Measurements from ENCODE around the gene TEFM. TPM values are rescaled to one million over a fixed set of nuclear protein-coding genes. Genes with fewer than 3 reads are reported as not detected.

TEFM gene
- total and polyA plus RNA-seq, 2 of the 8 experiments (the other 6 are each of a cell fraction or from before 2014, with no cell fraction given), result 6.1 to 10.9 TPM

DNA sequence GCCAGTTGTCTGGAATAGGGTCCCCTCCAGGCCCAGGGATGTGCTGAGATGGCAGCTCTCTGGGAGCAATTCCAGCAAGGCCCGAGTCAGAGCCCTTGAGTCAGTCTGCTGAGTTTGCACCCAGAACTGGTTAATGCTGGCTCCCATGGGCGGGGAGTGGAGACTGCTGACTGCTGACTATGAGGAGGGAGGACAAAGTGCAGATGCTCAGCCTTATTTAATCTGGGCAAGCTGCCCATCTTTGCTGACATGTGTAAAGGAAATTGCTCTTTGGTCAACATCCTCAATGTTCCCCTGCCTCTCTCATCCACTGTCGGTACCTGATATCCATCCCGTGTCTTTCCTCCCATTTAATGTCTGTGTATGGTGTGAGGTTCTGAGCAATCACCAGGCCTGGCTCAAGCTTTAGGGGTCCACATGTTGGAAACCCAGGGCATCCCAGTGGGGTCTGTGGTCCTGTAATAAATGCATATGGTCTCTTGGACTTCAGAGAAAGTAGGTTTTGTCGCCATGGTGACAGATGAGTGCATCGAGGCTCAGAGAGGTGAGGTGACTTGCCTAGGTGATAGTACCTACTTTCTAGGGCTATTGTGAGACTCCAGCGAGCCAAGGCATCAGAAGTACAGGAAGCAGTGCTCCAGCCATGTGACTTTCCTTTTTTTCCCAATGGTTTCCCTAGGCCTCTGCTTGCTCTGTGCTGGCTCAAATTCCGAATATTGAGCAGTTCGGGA lies 44.8 kb upstream of the TEFM start:
- DNase-seq (ENCODE audit: low read depth in 1 of 2, low spot score in 2 of 2) (no peak), FAIRE-seq (no peak)
- no peak overlapping the region for H3K18ac ChIP-seq (ENCODE audit: extremely low read depth, low read length)
- H3K4me3 ChIP-seq (ENCODE audit: extremely low read depth in 1 of 4, insufficient read depth in 2 of 4, low read depth in 3 of 4, low read length in 4 of 4), result no peak overlapping the region
- H3K9me3 ChIP-seq (ENCODE audit: insufficient read depth in 2 of 2, low read depth in 1 of 2, low read length in 1 of 2), result no peaks in the 10 kb centered on the region
- H3K27ac ChIP-seq (ENCODE audit: low read depth, low read length), result no peak overlapping the region
- no peaks in the 10 kb centered on the region for H4K20me1 ChIP-seq (replicated peaks in 1 of 2; ENCODE audit: control insufficient read depth in 1 of 2, insufficient read depth in 2 of 2, low read length in 2 of 2)
- no peak overlapping the region for H3K4me2 ChIP-seq (ENCODE audit: insufficient read depth in 1 of 2, low read depth in 2 of 2, low read length in 2 of 2)
- ChIA-PET CTCF (ENCODE audit: partially characterized antibody) (interaction anchor here (0.6 kb wide), 1 partner anchor 11 kb away, joined by 4 read pairs; no protein-coding TSS in a partner anchor), POLR2A (ENCODE audit: partially characterized antibody) (no interaction called here)
- no peak overlapping the region for H3K23ac ChIP-seq (ENCODE audit: insufficient read length)
- H3K79me2 ChIP-seq (ENCODE audit: control insufficient read depth in 1 of 2, insufficient read depth in 2 of 2, low read length in 2 of 2), result no peaks in the 10 kb centered on the region
- 91% methylated on average over 9 of the region's 9 CpGs; no CpG with 5 or more reads in 1 of the 2 experiments for WGBS, 2 experiments (ENCODE audit: extremely low coverage in 1 of 2, insufficient coverage in 1 of 2, insufficient read length in 1 of 2, insufficient replicate concordance in 2 of 2, low coverage in 1 of 2, low lambda C conversion rate in 2 of 2, missing lambda C conversion rate in 1 of 2)
- no peak overlapping the region for H4K91ac ChIP-seq (replicated peaks; ENCODE audit: insufficient read length, low read length)
- H3K79me1 ChIP-seq (ENCODE audit: low read depth, low read length), result no peaks in the 10 kb centered on the region
- H3K27me3 ChIP-seq (replicated peaks in 1 of 4; ENCODE audit: control insufficient read depth in 3 of 4, extremely low read depth in 1 of 4, insufficient read depth in 3 of 4, low read length in 3 of 4), result no peaks in the 10 kb centered on the region
- H4K5ac ChIP-seq (ENCODE audit: insufficient read length, low read depth, low read length), result no peak overlapping the region
- no peak overlapping the region for H2BK12ac ChIP-seq (ENCODE audit: low read depth, low read length)
- no peak overlapping the region for H3K14ac ChIP-seq (ENCODE audit: insufficient read length)
- H3K4ac ChIP-seq (replicated peaks; ENCODE audit: insufficient read length, low read depth, low read length), result no peak overlapping the region
- H2BK120ac ChIP-seq (replicated peaks; ENCODE audit: low read depth, low read length), result no peak overlapping the region
- no peak overlapping the region for H3K56ac ChIP-seq (replicated peaks; ENCODE audit: insufficient read length, low read depth, low read length)
- H3K36me3 ChIP-seq (ENCODE audit: control insufficient read depth in 2 of 4, insufficient read depth in 4 of 4, low read length in 3 of 4), result no peaks in the 10 kb centered on the region
- H2AK5ac ChIP-seq (ENCODE audit: low read depth, low read length), result no peak overlapping the region
- H2BK15ac ChIP-seq (ENCODE audit: low read length), result no peak overlapping the region
- H2BK20ac ChIP-seq (ENCODE audit: low read length), result no peak overlapping the region
- H2BK5ac ChIP-seq (ENCODE audit: low read depth, low read length), result no peak overlapping the region
- no peak overlapping the region for H3K9ac ChIP-seq (replicated peaks in 1 of 4; ENCODE audit: extremely low read depth in 1 of 4, low read depth in 3 of 4, low read length in 3 of 4)
- H3K4me1 ChIP-seq (replicated peaks in 1 of 4; ENCODE audit: control insufficient read depth in 3 of 4, insufficient read depth in 4 of 4, low read length in 3 of 4), result no peaks in the 10 kb centered on the region
- H3K23me2 ChIP-seq (ENCODE audit: low read depth, low read length), result no peaks in the 10 kb centered on the region
- H4K8ac ChIP-seq (ENCODE audit: extremely low read depth, insufficient read depth, low read length), result no peak overlapping the region
- no peak overlapping the region for H2AFZ ChIP-seq (ENCODE audit: low read length)
- TF ChIP-seq NANOG (IDR thresholded peaks at IDR 0.05; ENCODE audit: insufficient read depth, low read depth, low read length, poor library complexity, severe bottlenecking), result no peak
- no peak for TF ChIP-seq RAD21 (IDR thresholded peaks at IDR 0.05 in 1 of 2, conservative IDR thresholded peaks at IDR 0.05 in 1 of 2; ENCODE audit: low read depth in 2 of 2, low read length in 2 of 2)
- no peak for TF ChIP-seq GABPA (IDR thresholded peaks at IDR 0.05; ENCODE audit: borderline replicate concordance, insufficient read depth, low read length)
- TF ChIP-seq TBP (IDR thresholded peaks at IDR 0.05; ENCODE audit: low read depth, low read length), result no peak
- no peak for TF ChIP-seq JUN (IDR thresholded peaks at IDR 0.05; ENCODE audit: low read depth, low read length)
- TF ChIP-seq BCL11A (IDR thresholded peaks at IDR 0.05; ENCODE audit: low read depth in 2 of 2, low read length in 2 of 2), result no peak
- no peak for TF ChIP-seq HDAC6 (IDR thresholded peaks at IDR 0.05; ENCODE audit: low read depth, low read length)
- TF ChIP-seq CBX8 (IDR thresholded peaks at IDR 0.05; ENCODE audit: borderline replicate concordance, low read depth, low read length), result no peak
- no peak for TF ChIP-seq SUZ12 (IDR thresholded peaks at IDR 0.05; ENCODE audit: low read length)
- TF ChIP-seq POLR2A (IDR thresholded peaks at IDR 0.05; ENCODE audit: control extremely low read depth in 1 of 2, low read depth in 2 of 2, low read length in 2 of 2), result no peak
- TF ChIP-seq EP300 (IDR thresholded peaks at IDR 0.05; ENCODE audit: borderline replicate concordance in 1 of 2, low read depth in 2 of 2, low read length in 2 of 2), result no peak
- no peak for TF ChIP-seq YY1 (IDR thresholded peaks at IDR 0.05; ENCODE audit: low read depth, low read length)
- no peak for TF ChIP-seq SP1 (IDR thresholded peaks at IDR 0.05; ENCODE audit: low read depth, low read length)
